Neural cell (in vitro differentiated cells): ENCODE measurements around the gene KRT73. TPM values are rescaled to one million over a fixed set of nuclear protein-coding genes. Genes with fewer than 3 reads are reported as not detected.

Source experiments
- H2AFZ ChIP-seq: fragments of 200-600, 300-800 bp; sonication (generic), shearing (Covaris generic); 2 replicates; pipeline ENCODE4 v1.6.0; 2014; ENCODE audit warnings: low read depth, mild to moderate bottlenecking, antibody characterized with exemption, low read length, moderate library complexity
- H3F3A ChIP-seq: fragments of 200-600 bp; shearing (Covaris generic); 2 replicates; pipeline ENCODE4 v1.6.1; 2016; ENCODE audit warnings: mild to moderate bottlenecking, moderate library complexity, mixed read lengths, antibody characterized with exemption, low read length; ENCODE audit not compliant: insufficient read depth, poor library complexity, severe bottlenecking
- H3K27ac ChIP-seq: fragments of 200-600, 300-800 bp; sonication (generic), shearing (Covaris generic); 2 replicates; pipeline ENCODE4 v1.5.1; 2014; ENCODE audit warnings: mild to moderate bottlenecking, low read length, moderate library complexity
- H3K27me3 ChIP-seq: fragments of 300-800, 200-600 bp; sonication (generic), shearing (Covaris generic); 2 replicates; pipeline ENCODE4 v1.6.0; 2014; ENCODE audit warnings: mild to moderate bottlenecking, low read depth, low read length, moderate library complexity; ENCODE audit not compliant: insufficient read depth
- H3K36me3 ChIP-seq: fragments of 300-800, 200-600 bp; sonication (generic), shearing (Covaris generic); 2 replicates; pipeline ENCODE4 v1.5.1; 2014; ENCODE audit warnings: mild to moderate bottlenecking, antibody characterized with exemption, low read length, moderate library complexity; ENCODE audit not compliant: insufficient read depth
- H3K4me2 ChIP-seq: fragments of 300-800, 200-600 bp; sonication (generic), shearing (Covaris generic); 2 replicates; pipeline ENCODE4 v1.6.0; 2014; ENCODE audit warnings: mild to moderate bottlenecking, low read length
- H3K4me3 ChIP-seq: fragments of 300-800, 200-600 bp; sonication (generic), shearing (Covaris generic); 2 replicates; pipeline ENCODE4 v1.5.1; 2014; ENCODE audit warnings: mild to moderate bottlenecking, low read length, moderate library complexity
- H3K79me2 ChIP-seq: fragments of 200-600 bp; shearing (Covaris generic); replicated peaks from 2 replicates; pipeline ENCODE4 v1.6.0; 2014; ENCODE audit warnings: mild to moderate bottlenecking, low read length, moderate library complexity; ENCODE audit not compliant: insufficient read depth
- H3K9ac ChIP-seq: fragments of 300-800, 200-600 bp; sonication (generic), shearing (Covaris generic); 2 replicates; pipeline ENCODE4 v1.6.1; 2016; ENCODE audit warnings: mild to moderate bottlenecking, low read length, mixed read lengths
- H3K9me2 ChIP-seq: fragments of 200-600 bp; shearing (Covaris generic); 2 replicates; pipeline ENCODE4 v1.6.1; 2016; ENCODE audit warnings: mild to moderate bottlenecking, low read length, mixed read lengths; ENCODE audit not compliant: insufficient read depth
- H3K9me3 ChIP-seq: fragments of 200-600, 300-800 bp; sonication (generic), shearing (Covaris generic); 2 replicates; pipeline ENCODE4 v1.6.1; 2016; ENCODE audit warnings: mild to moderate bottlenecking, mixed run types, low read length, moderate library complexity, mixed read lengths
- H4K20me1 ChIP-seq: fragments of 200-600 bp; shearing (Covaris generic); 2 replicates; pipeline ENCODE4 v1.6.1; 2016; ENCODE audit warnings: mild to moderate bottlenecking, mixed run types; ENCODE audit not compliant: insufficient read depth
- CTCF ChIP-seq: fragments of 450-650 bp; IDR thresholded peaks from 2 replicates; pipeline ENCODE4 v1.5.1; 2014; ENCODE audit warnings: antibody characterized with exemption, mild to moderate bottlenecking, moderate library complexity; ENCODE audit not compliant: poor library complexity, severe bottlenecking
- EP300 ChIP-seq: fragments of 450-650 bp; conservative IDR thresholded peaks from 2 replicates; pipeline ENCODE4 v1.6.1; 2014; ENCODE audit warnings: antibody characterized with exemption, mild to moderate bottlenecking, moderate library complexity; ENCODE audit not compliant: poor library complexity, severe bottlenecking
- EZH2 ChIP-seq: fragments of 200-600, 300-800 bp; shearing (Covaris generic), sonication (generic); IDR thresholded peaks from 2 replicates; pipeline ENCODE4 v1.6.1; 2014; ENCODE audit warnings: antibody characterized with exemption, low read length, borderline replicate concordance, mild to moderate bottlenecking; ENCODE audit not compliant: insufficient read depth, poor library complexity, severe bottlenecking
- MXI1 ChIP-seq: fragments of 450-650 bp; conservative IDR thresholded peaks from 2 replicates; pipeline ENCODE4 v1.6.1; 2014; ENCODE audit warnings: antibody characterized with exemption, mild to moderate bottlenecking; ENCODE audit not compliant: poor library complexity, severe bottlenecking
- POLR2AphosphoS5 ChIP-seq: IDR thresholded peaks from 2 replicates; pipeline ENCODE4 v1.6.1; 2012
- RAD21 ChIP-seq: fragments of 450-650 bp; conservative IDR thresholded peaks from 2 replicates; pipeline ENCODE4 v1.6.1; 2014; ENCODE audit warnings: antibody characterized with exemption, mild to moderate bottlenecking, moderate library complexity
- REST ChIP-seq: IDR thresholded peaks from 2 replicates; pipeline ENCODE4 v1.6.1; 2012; ENCODE audit warnings: borderline replicate concordance
- SMC3 ChIP-seq: fragments of 450-650 bp; conservative IDR thresholded peaks from 2 replicates; pipeline ENCODE4 v1.6.1; 2014; ENCODE audit warnings: antibody characterized with exemption, mild to moderate bottlenecking, moderate library complexity; ENCODE audit not compliant: poor library complexity
- TAF1 ChIP-seq: IDR thresholded peaks from 2 replicates; pipeline ENCODE4 v1.6.1; 2012; ENCODE audit warnings: low read depth
- polyA plus RNA-seq: library from polyadenylated mRNA; depleted of rRNA; stranded (reverse); fragments of >200 nt; gene quantifications from 2 replicates; pipeline ENCODE4 v1.2.3, GENCODE V29; 2014

Gene KRT73
- polyA plus RNA-seq, 1 donor from 2014 or later = not detected

- no peaks in the 10 kb centered on the region for H3K9me2 ChIP-seq
- H3F3A ChIP-seq = no peaks in the 10 kb centered on the region
- no peak for TF ChIP-seq EZH2
- no peak for TF ChIP-seq MXI1
- TF ChIP-seq REST = no peak
- TF ChIP-seq POLR2AphosphoS5 = no peak
- no peak for TF ChIP-seq SMC3
- TF ChIP-seq TAF1 = no peak
- no peak for TF ChIP-seq EP300
- TF ChIP-seq RAD21 = no peak
- TF ChIP-seq CTCF = no peak
- H4K20me1 ChIP-seq = no peaks in the 10 kb centered on the region
- no peak overlapping the region for H2AFZ ChIP-seq
- no peak overlapping the region for H3K4me2 ChIP-seq
- H3K27ac ChIP-seq = no peak overlapping the region
- H3K9ac ChIP-seq = no peak overlapping the region
- H3K79me2 ChIP-seq = no peaks in the 10 kb centered on the region
- no peaks in the 10 kb centered on the region for H3K36me3 ChIP-seq
- no peaks in the 10 kb centered on the region for H3K9me3 ChIP-seq
- no peaks in the 10 kb centered on the region for H3K27me3 ChIP-seq
- no peak overlapping the region for H3K4me3 ChIP-seq
Observed at GRCh38 chr12:52659951-52660350, 41.6 kb upstream of the KRT73 start.

- TF ChIP-seq SMC3 = no peak
- no peak for TF ChIP-seq MXI1
- no peak for TF ChIP-seq POLR2AphosphoS5
- no peak for TF ChIP-seq RAD21
- TF ChIP-seq TAF1 = no peak
- TF ChIP-seq EP300 = no peak
- TF ChIP-seq CTCF = no peak
- no peak for TF ChIP-seq EZH2
- no peak for TF ChIP-seq REST
- H3K27ac ChIP-seq = no peak overlapping the region
- no peaks in the 10 kb centered on the region for H3K9me3 ChIP-seq
- no peak overlapping the region for H2AFZ ChIP-seq
- no peaks in the 10 kb centered on the region for H3K36me3 ChIP-seq
- no peaks in the 10 kb centered on the region for H4K20me1 ChIP-seq
- no peaks in the 10 kb centered on the region for H3K79me2 ChIP-seq
- H3F3A ChIP-seq = no peaks in the 10 kb centered on the region
- no peak overlapping the region for H3K4me3 ChIP-seq
- H3K27me3 ChIP-seq = no peaks in the 10 kb centered on the region
- no peak overlapping the region for H3K4me2 ChIP-seq
- no peak overlapping the region for H3K9ac ChIP-seq
- no peaks in the 10 kb centered on the region for H3K9me2 ChIP-seq
Observed at GRCh38 chr12:52659395-52659794, 41.0 kb upstream of the KRT73 start.
